ENCODE measurements around the gene ETV3L. TPM values are rescaled to one million over a fixed set of nuclear protein-coding genes. Genes with fewer than 3 reads are reported as not detected.

ETV3L gene
- total and polyA plus RNA-seq, 2 donors from 2014 or later: not detected

DNA sequence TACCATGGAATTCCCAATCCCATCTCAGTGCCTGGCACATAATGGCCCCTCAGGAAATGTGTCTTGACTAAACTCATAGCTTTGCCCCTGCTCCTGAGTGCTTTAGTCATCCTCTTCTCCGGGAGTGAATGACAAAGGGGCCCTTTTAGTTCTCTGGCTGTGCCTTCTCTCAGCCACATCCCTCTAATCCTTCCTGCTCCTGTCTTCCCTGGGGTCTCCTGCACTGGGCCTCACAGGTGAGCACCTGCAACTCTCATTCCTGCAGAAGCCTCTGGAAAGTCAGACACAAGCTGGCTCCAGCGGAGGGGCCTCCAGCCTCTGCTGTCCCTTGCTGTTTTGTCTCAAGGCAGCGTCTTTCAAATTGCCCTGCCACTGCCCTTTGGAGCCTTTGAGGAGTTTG lies 14.0 kb upstream of the ETV3L start:
- H3K36me3 ChIP-seq (ENCODE audit: control insufficient read depth in 2 of 3, insufficient read depth in 3 of 3, low read length in 3 of 3): no peaks in the 10 kb centered on the region
- no peak for DNase-seq
- TF ChIP-seq, protein P1, sequence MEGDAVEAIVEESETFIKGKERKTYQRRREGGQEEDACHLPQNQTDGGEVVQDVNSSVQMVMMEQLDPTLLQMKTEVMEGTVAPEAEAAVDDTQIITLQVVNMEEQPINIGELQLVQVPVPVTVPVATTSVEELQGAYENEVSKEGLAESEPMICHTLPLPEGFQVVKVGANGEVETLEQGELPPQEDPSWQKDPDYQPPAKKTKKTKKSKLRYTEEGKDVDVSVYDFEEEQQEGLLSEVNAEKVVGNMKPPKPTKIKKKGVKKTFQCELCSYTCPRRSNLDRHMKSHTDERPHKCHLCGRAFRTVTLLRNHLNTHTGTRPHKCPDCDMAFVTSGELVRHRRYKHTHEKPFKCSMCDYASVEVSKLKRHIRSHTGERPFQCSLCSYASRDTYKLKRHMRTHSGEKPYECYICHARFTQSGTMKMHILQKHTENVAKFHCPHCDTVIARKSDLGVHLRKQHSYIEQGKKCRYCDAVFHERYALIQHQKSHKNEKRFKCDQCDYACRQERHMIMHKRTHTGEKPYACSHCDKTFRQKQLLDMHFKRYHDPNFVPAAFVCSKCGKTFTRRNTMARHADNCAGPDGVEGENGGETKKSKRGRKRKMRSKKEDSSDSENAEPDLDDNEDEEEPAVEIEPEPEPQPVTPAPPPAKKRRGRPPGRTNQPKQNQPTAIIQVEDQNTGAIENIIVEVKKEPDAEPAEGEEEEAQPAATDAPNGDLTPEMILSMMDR (IDR thresholded peaks at IDR 0.05; ENCODE audit: borderline replicate concordance, extremely low read depth, insufficient read depth): no peak
- H3K27ac ChIP-seq (ENCODE audit: low read depth in 2 of 2, low read length in 2 of 2): no peak overlapping the region
- no peaks in the 10 kb centered on the region for H3K27me3 ChIP-seq (ENCODE audit: control insufficient read depth, insufficient read depth, low read length)
- no peaks in the 10 kb centered on the region for H3K9me3 ChIP-seq (ENCODE audit: control insufficient read depth in 2 of 3, insufficient read depth in 1 of 3, low read length in 3 of 3)
- no peak overlapping the region for H3K4me3 ChIP-seq (ENCODE audit: low read length in 3 of 3)
- no peak for FAIRE-seq
- no peaks in the 10 kb centered on the region for H3K4me1 ChIP-seq (ENCODE audit: control insufficient read depth in 2 of 3, insufficient read depth in 2 of 3, low read depth in 1 of 3, low read length in 3 of 3)
- H3K9ac ChIP-seq (ENCODE audit: low read length in 3 of 3): no peak overlapping the region
- intact Hi-C loops (cut with DNase I): no loop called here

DNA sequence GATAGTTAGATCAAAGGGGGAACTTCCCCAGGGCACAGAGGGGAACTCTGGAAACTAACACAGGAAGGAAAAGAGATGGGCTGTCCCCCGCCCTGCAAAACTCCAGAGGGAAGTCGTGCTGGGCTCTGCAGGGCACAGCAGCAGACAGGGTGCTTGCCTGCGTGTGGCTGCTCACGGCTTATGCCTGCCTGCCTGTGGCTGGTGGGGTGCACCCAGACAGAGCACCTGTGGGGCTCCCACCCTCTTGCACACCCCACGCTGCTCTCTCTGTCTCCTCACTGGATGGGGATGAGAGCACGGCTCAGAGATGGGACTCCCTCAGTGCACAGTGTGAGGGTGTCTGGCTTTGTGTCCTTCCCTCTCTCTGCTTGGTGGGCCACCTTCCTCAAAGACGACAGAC lies 13.5 kb upstream of the ETV3L start:
- Histone ChIP-seq H3K36me3 (ENCODE audit: control insufficient read depth in 2 of 3, insufficient read depth in 3 of 3, low read length in 3 of 3) (no peaks in the 10 kb centered on the region), H3K4me1 (ENCODE audit: control insufficient read depth in 2 of 3, insufficient read depth in 2 of 3, low read depth in 1 of 3, low read length in 3 of 3) (no peaks in the 10 kb centered on the region), H3K4me3 (ENCODE audit: low read length in 3 of 3) (no peak overlapping the region), H3K9me3 (ENCODE audit: control insufficient read depth in 2 of 3, insufficient read depth in 1 of 3, low read length in 3 of 3) (no peaks in the 10 kb centered on the region), H3K27me3 (ENCODE audit: control insufficient read depth, insufficient read depth, low read length) (no peaks in the 10 kb centered on the region), H3K27ac (ENCODE audit: low read depth in 2 of 2, low read length in 2 of 2) (no peak overlapping the region), H3K9ac (ENCODE audit: low read length in 3 of 3) (no peak overlapping the region)
- intact Hi-C loops (cut with DNase I): no loop called here
- FAIRE-seq (no peak), DNase-seq (no peak)
- TF ChIP-seq, protein P1 (IDR thresholded peaks at IDR 0.05; ENCODE audit: borderline replicate concordance, extremely low read depth, insufficient read depth): no peak

DNA sequence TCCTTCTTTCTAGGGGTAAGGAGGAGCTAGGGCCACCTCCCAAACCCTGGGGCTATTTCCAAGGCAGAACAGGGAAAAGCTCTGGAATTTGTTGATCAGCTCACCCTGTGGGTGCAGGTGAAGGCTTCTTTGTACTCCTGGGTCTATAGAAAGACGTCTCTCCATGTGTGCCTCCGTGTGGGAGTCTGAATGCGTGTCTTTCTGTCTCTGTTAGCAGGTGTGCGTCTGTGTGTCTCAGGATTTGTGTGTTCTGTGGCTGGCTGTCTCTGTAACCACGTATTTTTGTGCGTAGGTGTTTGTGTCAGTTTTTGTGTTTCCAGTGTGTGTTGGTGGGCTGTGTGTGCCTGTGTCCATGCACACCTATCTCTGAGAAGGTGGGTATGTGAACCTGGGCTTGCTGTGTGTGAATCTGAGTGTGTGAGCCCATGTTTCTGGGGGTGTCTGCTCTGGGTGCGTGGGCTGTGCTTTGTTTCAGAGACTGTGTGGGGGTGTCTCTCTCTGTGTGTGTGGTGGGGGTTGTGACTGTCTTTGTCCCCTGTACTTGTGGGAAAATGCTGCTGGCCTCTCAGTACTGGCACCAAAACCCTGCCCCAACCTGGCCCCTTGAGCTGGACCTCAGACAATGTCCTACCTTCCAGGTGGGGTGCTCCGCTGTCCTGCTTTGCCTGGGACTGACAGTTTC lies 12.7 kb upstream of the ETV3L start:
- Histone ChIP-seq H3K9ac (ENCODE audit: low read length in 3 of 3) (no peak overlapping the region), H3K4me3 (ENCODE audit: low read length in 3 of 3) (no peak overlapping the region), H3K9me3 (ENCODE audit: control insufficient read depth in 2 of 3, insufficient read depth in 1 of 3, low read length in 3 of 3) (no peaks in the 10 kb centered on the region), H3K4me1 (ENCODE audit: control insufficient read depth in 2 of 3, insufficient read depth in 2 of 3, low read depth in 1 of 3, low read length in 3 of 3) (no peaks in the 10 kb centered on the region), H3K27me3 (ENCODE audit: control insufficient read depth, insufficient read depth, low read length) (no peaks in the 10 kb centered on the region), H3K27ac (ENCODE audit: low read depth in 2 of 2, low read length in 2 of 2) (no peak overlapping the region), H3K36me3 (ENCODE audit: control insufficient read depth in 2 of 3, insufficient read depth in 3 of 3, low read length in 3 of 3) (no peaks in the 10 kb centered on the region)
- TF ChIP-seq, protein P1 (IDR thresholded peaks at IDR 0.05; ENCODE audit: borderline replicate concordance, extremely low read depth, insufficient read depth): no peak
- FAIRE-seq (no peak), DNase-seq (no peak)
- intact Hi-C loops (cut with DNase I): no loop called here

All from kidney (tissue), 14 donors.